Smooth muscle cell (in vitro differentiated cells): ENCODE results near the gene GAS2. TPM values are rescaled to one million over a fixed set of nuclear protein-coding genes. Genes with fewer than 3 reads are reported as not detected.

ENCODE experiments used
- DNase-seq: peaks from one replicate; lab custom pipeline; 2025; ENCODE audit not compliant: unreplicated experiment; lab: John Stamatoyannopoulos, UW
- H2AFZ ChIP-seq: fragments of 200-600 bp; sonication (generic); 2 replicates; pipeline ENCODE4 v1.6.0; 2016; ENCODE audit warnings: antibody characterized with exemption, low read depth, mild to moderate bottlenecking
- H3F3A ChIP-seq: fragments of 200-600 bp; sonication (generic); 2 replicates; pipeline ENCODE4 v1.6.0; 2017; ENCODE audit warnings: antibody characterized with exemption, low read depth
- H3K27ac ChIP-seq: fragments of 200-600 bp; sonication (generic); 2 replicates; pipeline ENCODE4 v1.5.1; 2016; ENCODE audit warnings: low read depth, mild to moderate bottlenecking
- H3K27me3 ChIP-seq: fragments of 200-600 bp; sonication (generic); 2 replicates; pipeline ENCODE4 v1.6.1; 2016; ENCODE audit warnings: low read depth, mild to moderate bottlenecking
- H3K36me3 ChIP-seq: fragments of 200-600 bp; sonication (generic); 2 replicates; pipeline ENCODE4 v1.5.1; 2016; ENCODE audit warnings: low read depth
- H3K4me1 ChIP-seq: fragments of 200-600 bp; sonication (generic); 2 replicates; pipeline ENCODE4 v1.5.1; 2016; ENCODE audit warnings: low read depth
- H3K4me2 ChIP-seq: fragments of 200-600 bp; sonication (generic); 2 replicates; pipeline ENCODE4 v1.6.0; 2016; ENCODE audit warnings: mild to moderate bottlenecking
- H3K4me3 ChIP-seq: fragments of 200-600 bp; sonication (generic); 2 replicates; pipeline ENCODE4 v1.5.1; 2016; ENCODE audit warnings: mild to moderate bottlenecking
- H3K79me2 ChIP-seq: fragments of 200-600 bp; sonication (generic); 2 replicates; pipeline ENCODE4 v1.6.0; 2016; ENCODE audit warnings: low read depth, mild to moderate bottlenecking
- H3K9ac ChIP-seq: fragments of 200-600 bp; sonication (generic); 2 replicates; pipeline ENCODE4 v1.6.0; 2016; ENCODE audit warnings: low read depth
- H3K9me3 ChIP-seq: fragments of 200-600 bp; sonication (generic); replicated peaks from 2 replicates; pipeline ENCODE4 v1.5.1; 2016; ENCODE audit warnings: low read depth
- H4K20me1 ChIP-seq: fragments of 200-600 bp; sonication (generic); 2 replicates; pipeline ENCODE4 v1.6.0; 2016; ENCODE audit warnings: low read depth
- CTCF ChIP-seq: fragments of 200-600 bp; sonication (generic); IDR thresholded peaks from 2 replicates; pipeline ENCODE4 v1.5.1; 2017; ENCODE audit warnings: borderline replicate concordance, mild to moderate bottlenecking, antibody characterized with exemption; ENCODE audit not compliant: insufficient read depth, poor library complexity, severe bottlenecking
- WGBS: methylation state at CpG from one replicate; pipeline ENCODE4 v1.1.7; 2016; ENCODE audit warnings: low lambda C conversion rate; 5-methylcytosine and 5-hydroxymethylcytosine counted together
- polyA plus RNA-seq: library from polyadenylated mRNA; unstranded; fragments of >200 nt; fragmentation: Nextera tagmentation; extraction: Ambion mirVana; gene quantifications from 2 replicates; pipeline ENCODE4 v1.2.1, GENCODE V29; 2016
- total RNA-seq: library from RNA; depleted of rRNA; stranded (reverse); fragments of >200 nt; gene quantifications from 2 replicates; pipeline ENCODE4 v1.2.3, GENCODE V29; 2014

GAS2 gene
- total and polyA plus RNA-seq, 2 experiments from 2014 or later: 0.31 to 1.3 TPM

- H3K9ac ChIP-seq: no peak overlapping the region
- DNase-seq: no peak
- no peaks in the 10 kb centered on the region for H3K9me3 ChIP-seq
- no peaks in the 10 kb centered on the region for H4K20me1 ChIP-seq
- no peak overlapping the region for H2AFZ ChIP-seq
- no peaks in the 10 kb centered on the region for H3K79me2 ChIP-seq
- TF ChIP-seq CTCF: no peak
- no peaks in the 10 kb centered on the region for H3K4me1 ChIP-seq
- H3K4me3 ChIP-seq: no peak overlapping the region
- H3K27me3 ChIP-seq: no peaks in the 10 kb centered on the region
- H3F3A ChIP-seq: no peaks in the 10 kb centered on the region
- H3K27ac ChIP-seq: no peak overlapping the region
- 88% methylated on average over 2 of the region's 2 CpGs for WGBS
- H3K36me3 ChIP-seq: no peaks in the 10 kb centered on the region
- H3K4me2 ChIP-seq: no peak overlapping the region
These were observed 68.4 kb downstream of the GAS2 start for GRCh38 chr11:22734628-22735345.

- Histone ChIP-seq H4K20me1 (no peaks in the 10 kb centered on the region), H3K27ac (no peak overlapping the region), H3K79me2 (no peaks in the 10 kb centered on the region), H3K4me3 (no peak overlapping the region), H3K9me3 (no peaks in the 10 kb centered on the region), H3K36me3 (no peaks in the 10 kb centered on the region), H3K9ac (no peak overlapping the region), H3F3A (no peaks in the 10 kb centered on the region), H3K4me1 (no peaks in the 10 kb centered on the region), H3K27me3 (no peaks in the 10 kb centered on the region), H3K4me2 (no peak overlapping the region), H2AFZ (no peak overlapping the region)
- no peak for TF ChIP-seq CTCF
- no peak for DNase-seq
- 52% methylated on average over 2 of the region's 2 CpGs for WGBS
These were observed 75.8 kb downstream of the GAS2 start for GRCh38 chr11:22742157-22742613.

DNA sequence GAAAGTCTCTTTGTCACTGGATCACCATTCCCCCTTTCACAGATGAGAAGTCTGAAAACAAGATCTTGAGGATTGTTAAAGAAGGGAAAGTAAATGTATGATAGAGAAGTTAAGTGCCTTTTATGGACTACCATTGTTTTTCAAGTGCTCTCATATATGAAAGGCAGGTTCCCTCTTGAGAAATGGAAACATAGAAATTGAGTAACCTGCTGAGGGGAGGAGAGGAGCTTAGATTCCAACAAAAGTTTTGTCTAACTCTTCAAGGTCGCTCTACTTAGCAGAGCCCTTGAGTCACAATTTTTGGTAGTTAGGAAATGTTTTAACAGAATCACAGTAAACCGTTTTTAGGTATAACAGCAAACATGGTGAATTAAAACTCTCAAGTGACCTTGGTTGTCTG lies 83.1 kb downstream of the GAS2 start:
- no peaks in the 10 kb centered on the region for H3F3A ChIP-seq
- no peak overlapping the region for H3K4me2 ChIP-seq
- no peak overlapping the region for H3K27ac ChIP-seq
- peaks cover 7% of the 10 kb centered on the region for H3K27me3 ChIP-seq
- no peaks in the 10 kb centered on the region for H3K36me3 ChIP-seq
- H3K9ac ChIP-seq: no peak overlapping the region
- no peak for DNase-seq
- H3K9me3 ChIP-seq: no peaks in the 10 kb centered on the region
- WGBS: 76% methylated on average over 2 of the region's 2 CpGs
- no peak overlapping the region for H2AFZ ChIP-seq
- no peaks in the 10 kb centered on the region for H4K20me1 ChIP-seq
- no peaks in the 10 kb centered on the region for H3K4me1 ChIP-seq
- no peak overlapping the region for H3K4me3 ChIP-seq
- no peaks in the 10 kb centered on the region for H3K79me2 ChIP-seq
- no peak for TF ChIP-seq CTCF

DNA sequence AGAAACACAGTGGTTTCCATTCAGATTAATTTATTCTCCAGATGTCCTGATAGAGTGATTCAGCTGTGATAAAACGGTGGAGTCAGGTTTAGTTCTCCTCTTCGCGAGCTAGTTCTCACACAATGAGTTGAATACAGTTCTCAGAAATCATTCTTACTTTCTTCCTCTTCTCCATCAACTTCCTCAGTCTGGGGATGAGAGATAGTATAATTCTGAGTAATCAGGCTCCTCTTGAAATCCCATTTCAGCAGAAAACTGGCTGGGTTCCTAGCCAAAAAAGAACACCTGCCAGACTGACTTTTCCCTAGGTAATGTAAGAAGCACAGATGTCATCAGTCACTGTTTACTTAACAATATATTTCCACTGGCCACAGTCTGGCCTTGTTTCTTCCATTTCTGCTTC lies 86.5 kb downstream of the GAS2 start:
- H3K36me3 ChIP-seq: no peaks in the 10 kb centered on the region
- H2AFZ ChIP-seq: no peak overlapping the region
- no peaks in the 10 kb centered on the region for H3K9me3 ChIP-seq
- no peak for DNase-seq
- H3K79me2 ChIP-seq: no peaks in the 10 kb centered on the region
- H3K4me2 ChIP-seq: no peak overlapping the region
- H3F3A ChIP-seq: no peaks in the 10 kb centered on the region
- TF ChIP-seq CTCF: no peak
- no peak overlapping the region for H3K4me3 ChIP-seq
- no peak overlapping the region for H3K9ac ChIP-seq
- H3K4me1 ChIP-seq: no peaks in the 10 kb centered on the region
- 93% methylated on average over 3 of the region's 3 CpGs for WGBS
- H4K20me1 ChIP-seq: no peaks in the 10 kb centered on the region
- no peak overlapping the region for H3K27ac ChIP-seq
- H3K27me3 ChIP-seq: peaks cover 7% of the 10 kb centered on the region
